ENCODE data around the gene TBC1D17. TPM values are rescaled to one million over a fixed set of nuclear protein-coding genes. Genes with fewer than 3 reads are reported as not detected.

TBC1D17 gene
- total RNA-seq, 2 donors from 2014 or later: 33.0 to 51.4 TPM

DNA sequence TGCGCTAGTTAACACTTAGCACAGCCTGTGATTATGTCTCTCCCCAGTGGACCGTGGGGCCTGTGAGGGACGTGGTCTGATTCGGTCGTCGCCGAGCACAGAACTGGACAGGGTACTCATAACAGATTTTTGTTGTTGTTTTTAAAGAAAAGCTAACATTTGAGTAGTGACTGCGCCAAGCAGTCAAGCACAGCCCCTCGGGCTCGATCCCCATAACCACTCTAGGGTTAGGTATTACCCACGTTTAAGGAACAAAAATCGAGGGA lies 27.3 kb upstream of the TBC1D17 start:
- intact Hi-C loops (cut with DNase I): loop anchor here (5.0 kb wide), 1 partner anchor 33 kb away; the partner anchor contains the start of gene MED25
- no peak for DNase-seq (ENCODE audit: low spot score)

DNA sequence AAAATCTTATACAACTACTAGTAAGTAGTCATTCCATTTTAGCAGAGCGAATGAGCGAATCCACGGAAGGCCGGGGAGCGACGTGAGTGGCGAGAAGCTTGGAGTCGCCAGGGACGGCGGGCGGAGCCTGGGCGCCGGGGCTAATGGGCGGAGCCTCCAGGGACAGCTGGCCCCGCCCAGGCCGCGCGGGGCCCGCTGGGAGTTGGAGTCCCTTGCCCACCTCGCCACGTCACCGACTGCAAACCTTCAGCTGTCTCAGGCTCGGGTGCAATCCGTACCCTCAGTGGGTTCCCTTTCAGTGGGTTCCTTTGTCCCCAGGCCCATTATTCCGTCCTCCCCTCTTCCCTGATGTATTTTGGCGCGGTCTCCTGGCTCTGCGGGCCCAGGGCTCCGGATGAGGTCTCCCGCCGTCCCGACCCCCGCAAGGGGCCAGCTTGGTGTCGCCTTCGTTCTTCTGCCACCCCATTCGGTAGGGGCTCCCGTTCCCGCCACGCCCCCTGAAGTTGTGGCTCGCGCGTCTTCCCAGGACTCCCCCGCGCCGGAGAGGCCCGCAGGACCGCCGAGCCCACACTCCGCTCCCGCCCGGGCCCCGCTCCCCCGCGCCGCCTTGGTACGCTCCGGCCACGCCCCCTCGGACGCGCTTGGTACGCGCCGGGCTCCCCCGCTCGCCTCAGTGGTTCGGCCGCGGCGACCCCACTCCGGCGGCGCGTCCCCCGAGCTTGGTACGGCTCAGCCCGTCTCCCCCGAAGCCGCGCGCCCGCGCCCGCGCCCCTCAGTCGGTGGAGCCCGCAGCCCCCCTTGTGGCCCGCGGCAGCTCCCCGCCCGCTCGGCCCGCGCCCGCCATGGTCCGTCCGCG lies 26.8 kb upstream of the TBC1D17 start, which contains the start of gene PTOV1:
Gene PTOV1 (plus strand): TSS at position 673 of the 856 bp plus-strand sequence.
- Histone ChIP-seq H3K4me1 (replicated peaks) (no peaks in the 10 kb centered on the region), H3K27me3 (replicated peaks; ENCODE audit: insufficient read depth) (no peaks in the 10 kb centered on the region), H3K27ac (peak within 1 kb of the TSS; percentile 99 to 100), H3K36me3 (peaks cover 0 to 9% of the 10 kb centered on the region in 2 donors), H3K9me3 (no peaks in the 10 kb centered on the region), H3K4me3 (peak within 1 kb of the TSS; percentile 62 to 91)
- intact Hi-C loops (cut with DNase I): loop anchor here (5.0 kb wide), 1 partner anchor 33 kb away; the partner anchor contains the start of gene MED25
- DNase-seq (ENCODE audit: low spot score): peak; percentile 90
- peak; percentile 72 for TF ChIP-seq POLR2A (IDR thresholded peaks at IDR 0.05)
- TF ChIP-seq POLR2AphosphoS5 (IDR thresholded peaks at IDR 0.05): peak; percentile 87
- TF ChIP-seq, protein P1, sequence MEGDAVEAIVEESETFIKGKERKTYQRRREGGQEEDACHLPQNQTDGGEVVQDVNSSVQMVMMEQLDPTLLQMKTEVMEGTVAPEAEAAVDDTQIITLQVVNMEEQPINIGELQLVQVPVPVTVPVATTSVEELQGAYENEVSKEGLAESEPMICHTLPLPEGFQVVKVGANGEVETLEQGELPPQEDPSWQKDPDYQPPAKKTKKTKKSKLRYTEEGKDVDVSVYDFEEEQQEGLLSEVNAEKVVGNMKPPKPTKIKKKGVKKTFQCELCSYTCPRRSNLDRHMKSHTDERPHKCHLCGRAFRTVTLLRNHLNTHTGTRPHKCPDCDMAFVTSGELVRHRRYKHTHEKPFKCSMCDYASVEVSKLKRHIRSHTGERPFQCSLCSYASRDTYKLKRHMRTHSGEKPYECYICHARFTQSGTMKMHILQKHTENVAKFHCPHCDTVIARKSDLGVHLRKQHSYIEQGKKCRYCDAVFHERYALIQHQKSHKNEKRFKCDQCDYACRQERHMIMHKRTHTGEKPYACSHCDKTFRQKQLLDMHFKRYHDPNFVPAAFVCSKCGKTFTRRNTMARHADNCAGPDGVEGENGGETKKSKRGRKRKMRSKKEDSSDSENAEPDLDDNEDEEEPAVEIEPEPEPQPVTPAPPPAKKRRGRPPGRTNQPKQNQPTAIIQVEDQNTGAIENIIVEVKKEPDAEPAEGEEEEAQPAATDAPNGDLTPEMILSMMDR (IDR thresholded peaks at IDR 0.05): no peak
- 2% methylated on average over 55 of the region's 98 CpGs for WGBS

More for the DNA sequence above, 27.3 kb upstream of the TBC1D17 start:
- H3K27me3 ChIP-seq (replicated peaks; ENCODE audit: insufficient read depth): no peaks in the 10 kb centered on the region
- H3K4me1 ChIP-seq (replicated peaks): no peaks in the 10 kb centered on the region
- 64% methylated on average over 12 of the region's 12 CpGs for WGBS
- peak overlapping the region; percentile 62 to 91 for H3K4me3 ChIP-seq
- no peaks in the 10 kb centered on the region for H3K9me3 ChIP-seq
- TF ChIP-seq POLR2A (IDR thresholded peaks at IDR 0.05): no peak
- TF ChIP-seq, protein P1 (IDR thresholded peaks at IDR 0.05): no peak
- TF ChIP-seq POLR2AphosphoS5 (IDR thresholded peaks at IDR 0.05): no peak
- peaks cover 0 to 3% of the 10 kb centered on the region in 2 donors for H3K36me3 ChIP-seq
- peak overlapping the region; percentile 99 to 100 for H3K27ac ChIP-seq

DNA sequence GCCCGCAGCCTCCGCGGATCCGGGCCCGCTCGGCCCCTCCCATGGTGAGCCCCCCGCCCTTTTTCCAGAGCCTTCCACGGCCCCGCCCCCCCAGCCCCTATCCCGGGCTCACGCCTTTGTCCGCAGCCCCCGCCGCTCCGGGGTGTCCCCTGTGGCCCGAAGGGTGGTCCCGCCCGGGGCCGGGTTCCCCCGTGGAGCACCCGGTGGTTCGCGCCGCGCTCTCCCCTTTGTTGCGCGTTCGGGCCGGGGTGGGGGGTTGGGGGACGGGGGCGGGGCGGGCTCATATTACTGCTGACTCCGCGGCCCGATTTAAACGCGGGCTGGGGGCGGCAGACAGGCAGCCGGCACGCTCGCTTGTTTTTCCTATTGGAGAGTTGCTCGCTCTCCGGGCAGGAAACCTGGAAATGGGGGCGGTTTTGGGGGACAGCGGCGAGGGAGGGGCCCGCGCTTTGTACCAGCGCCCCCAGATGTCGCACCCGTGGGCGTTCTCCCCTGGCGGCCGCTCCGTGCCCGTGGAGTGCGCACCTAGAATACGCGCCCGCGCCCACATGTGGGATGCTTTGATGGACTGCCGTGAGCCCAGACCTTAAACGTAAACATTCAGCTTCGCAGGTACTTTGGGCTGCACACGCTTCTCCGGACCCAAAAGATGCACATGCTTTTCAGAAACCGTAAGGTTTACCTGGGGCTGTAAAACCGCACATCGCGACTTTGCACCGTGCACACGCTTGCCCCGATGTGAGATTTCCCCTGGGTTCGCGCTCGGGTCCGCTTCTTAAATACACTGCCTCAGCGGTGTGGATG lies 25.8 kb upstream of the TBC1D17 start:
- no peak for DNase-seq (ENCODE audit: low spot score)
- peak overlapping the region; percentile 62 to 91 for H3K4me3 ChIP-seq
- H3K9me3 ChIP-seq: no peaks in the 10 kb centered on the region
- peak overlapping the region; percentile 99 to 100 for H3K27ac ChIP-seq
- TF ChIP-seq, protein P1 (IDR thresholded peaks at IDR 0.05): no peak
- no peak for TF ChIP-seq POLR2AphosphoS5 (IDR thresholded peaks at IDR 0.05)
- no peak for TF ChIP-seq POLR2A (IDR thresholded peaks at IDR 0.05)
- H3K4me1 ChIP-seq (replicated peaks): no peaks in the 10 kb centered on the region
- peaks cover 0 to 14% of the 10 kb centered on the region in 2 donors for H3K36me3 ChIP-seq
- intact Hi-C loops (cut with DNase I): loop anchor here (5.0 kb wide), 1 partner anchor 34 kb away; the partner anchor contains the start of gene MED25
- WGBS: 2% methylated on average over 54 of the region's 78 CpGs
- no peaks in the 10 kb centered on the region for H3K27me3 ChIP-seq (replicated peaks; ENCODE audit: insufficient read depth)

DNA sequence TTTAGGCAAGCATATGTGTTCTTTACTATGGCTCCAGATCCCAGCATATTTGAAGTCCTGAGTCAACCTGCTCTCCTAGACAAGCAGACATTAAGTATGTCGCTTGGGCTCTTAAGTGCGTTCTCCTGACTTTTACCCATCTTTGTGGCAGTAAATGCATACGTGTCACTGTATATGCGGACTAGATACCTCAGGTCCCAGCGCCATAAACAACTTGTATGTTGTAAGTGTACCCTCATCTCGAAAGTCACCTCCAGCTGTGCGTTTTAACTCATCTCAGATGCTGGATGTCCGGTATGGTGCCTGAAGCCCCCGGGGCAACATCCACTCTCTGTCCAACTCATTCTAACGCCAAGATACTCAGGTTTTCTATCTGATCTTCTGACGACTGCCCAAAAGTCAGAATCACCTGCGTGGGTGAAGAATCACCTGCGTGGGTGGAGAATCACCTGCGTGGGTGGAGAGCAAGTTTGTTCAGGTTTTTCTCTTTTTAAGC lies 24.8 kb upstream of the TBC1D17 start:
- peaks cover 2 to 24% of the 10 kb centered on the region in 2 donors for H3K36me3 ChIP-seq
- H3K4me1 ChIP-seq (replicated peaks): no peaks in the 10 kb centered on the region
- no peaks in the 10 kb centered on the region for H3K9me3 ChIP-seq
- peak overlapping the region; percentile 62 to 91 for H3K4me3 ChIP-seq
- TF ChIP-seq POLR2AphosphoS5 (IDR thresholded peaks at IDR 0.05): no peak
- no peak for TF ChIP-seq POLR2A (IDR thresholded peaks at IDR 0.05)
- TF ChIP-seq, protein P1 (IDR thresholded peaks at IDR 0.05): no peak
- WGBS: 48% methylated on average over 14 of the region's 14 CpGs
- peak overlapping the region; percentile 99 to 100 for H3K27ac ChIP-seq
- intact Hi-C loops (cut with DNase I): loop anchor here (5.0 kb wide), 1 partner anchor 35 kb away; the partner anchor contains the start of gene MED25
- no peak for DNase-seq (ENCODE audit: low spot score)
- no peaks in the 10 kb centered on the region for H3K27me3 ChIP-seq (replicated peaks; ENCODE audit: insufficient read depth)
